WTC11 (cell line): ENCODE results near the gene UCHL5.

Experiments
- CREM ChIP-seq: sonication (generic); formaldehyde crosslinking; IDR thresholded peaks from 2 replicates; pipeline ENCODE4 v1.8.1; 2022; ENCODE audit warnings: mild to moderate bottlenecking, missing genetic modification reagents, moderate library complexity
- IRF2 ChIP-seq: sonication (generic); formaldehyde crosslinking; IDR thresholded peaks from 2 replicates; pipeline ENCODE4 v1.8.0; 2022; ENCODE audit warnings: low read depth, missing genetic modification reagents, borderline replicate concordance
- TEAD4 ChIP-seq: sonication (generic); formaldehyde crosslinking; IDR thresholded peaks from 2 replicates; pipeline ENCODE4 v1.8.0; 2022; ENCODE audit warnings: mild to moderate bottlenecking, missing genetic modification reagents
- TF ChIP-seq, protein P1 (sequence below): fragments of 200-600 bp; IDR thresholded peaks from 2 replicates; pipeline ENCODE4 v1.8.0; 2022; ENCODE audit warnings: antibody characterized with exemption
- TF ChIP-seq, protein P2 (sequence below): sonication (generic); formaldehyde crosslinking; IDR thresholded peaks from 2 replicates; pipeline ENCODE4 v1.8.1; 2022; ENCODE audit warnings: low read depth, missing genetic modification reagents, borderline replicate concordance

DNA sequence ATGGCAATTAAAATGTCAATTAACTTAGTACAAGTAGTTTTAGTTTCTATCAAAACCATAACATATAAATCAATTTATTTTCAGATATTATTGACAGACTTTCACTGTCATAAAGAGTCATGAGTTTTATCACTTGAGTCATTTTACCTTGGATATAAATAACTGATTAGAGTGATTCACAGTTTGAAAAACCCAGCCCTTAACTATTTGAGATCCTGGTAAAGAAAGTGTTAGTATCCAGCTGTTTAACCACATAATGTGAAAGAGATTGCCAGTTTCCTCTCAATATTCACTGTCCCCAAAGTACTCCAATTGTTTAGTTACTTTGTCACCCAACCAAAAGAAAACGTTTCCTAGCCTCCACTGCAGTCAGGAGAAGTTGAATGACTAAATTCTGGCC, 91.3 kb downstream of the UCHL5 start:
- TF ChIP-seq IRF2 (CRISPR knock-in tag) (no peak), TEAD4 (CRISPR knock-in tag) (no peak), CREM (CRISPR knock-in tag) (no peak)
- TF ChIP-seq, protein P1, sequence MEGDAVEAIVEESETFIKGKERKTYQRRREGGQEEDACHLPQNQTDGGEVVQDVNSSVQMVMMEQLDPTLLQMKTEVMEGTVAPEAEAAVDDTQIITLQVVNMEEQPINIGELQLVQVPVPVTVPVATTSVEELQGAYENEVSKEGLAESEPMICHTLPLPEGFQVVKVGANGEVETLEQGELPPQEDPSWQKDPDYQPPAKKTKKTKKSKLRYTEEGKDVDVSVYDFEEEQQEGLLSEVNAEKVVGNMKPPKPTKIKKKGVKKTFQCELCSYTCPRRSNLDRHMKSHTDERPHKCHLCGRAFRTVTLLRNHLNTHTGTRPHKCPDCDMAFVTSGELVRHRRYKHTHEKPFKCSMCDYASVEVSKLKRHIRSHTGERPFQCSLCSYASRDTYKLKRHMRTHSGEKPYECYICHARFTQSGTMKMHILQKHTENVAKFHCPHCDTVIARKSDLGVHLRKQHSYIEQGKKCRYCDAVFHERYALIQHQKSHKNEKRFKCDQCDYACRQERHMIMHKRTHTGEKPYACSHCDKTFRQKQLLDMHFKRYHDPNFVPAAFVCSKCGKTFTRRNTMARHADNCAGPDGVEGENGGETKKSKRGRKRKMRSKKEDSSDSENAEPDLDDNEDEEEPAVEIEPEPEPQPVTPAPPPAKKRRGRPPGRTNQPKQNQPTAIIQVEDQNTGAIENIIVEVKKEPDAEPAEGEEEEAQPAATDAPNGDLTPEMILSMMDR, result no peak
- TF ChIP-seq, protein P2, sequence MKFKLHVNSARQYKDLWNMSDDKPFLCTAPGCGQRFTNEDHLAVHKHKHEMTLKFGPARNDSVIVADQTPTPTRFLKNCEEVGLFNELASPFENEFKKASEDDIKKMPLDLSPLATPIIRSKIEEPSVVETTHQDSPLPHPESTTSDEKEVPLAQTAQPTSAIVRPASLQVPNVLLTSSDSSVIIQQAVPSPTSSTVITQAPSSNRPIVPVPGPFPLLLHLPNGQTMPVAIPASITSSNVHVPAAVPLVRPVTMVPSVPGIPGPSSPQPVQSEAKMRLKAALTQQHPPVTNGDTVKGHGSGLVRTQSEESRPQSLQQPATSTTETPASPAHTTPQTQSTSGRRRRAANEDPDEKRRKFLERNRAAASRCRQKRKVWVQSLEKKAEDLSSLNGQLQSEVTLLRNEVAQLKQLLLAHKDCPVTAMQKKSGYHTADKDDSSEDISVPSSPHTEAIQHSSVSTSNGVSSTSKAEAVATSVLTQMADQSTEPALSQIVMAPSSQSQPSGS (CRISPR knock-in tag), result no peak
